GM12892 (cell line): Measurements from ENCODE around the gene CIDEB.

Experiments used
- POLR2A ChIP-seq: IDR thresholded peaks from 2 replicates; pipeline ENCODE4 v1.6.1; 2011; ENCODE audit warnings: low read depth, low read length, control low read depth
- POLR2AphosphoS5 ChIP-seq: IDR thresholded peaks from 2 replicates; pipeline ENCODE4 v1.6.1; 2011; ENCODE audit warnings: low read depth, low read length, control low read depth
- TAF1 ChIP-seq: IDR thresholded peaks from 2 replicates; pipeline ENCODE4 v1.6.1; 2011; ENCODE audit warnings: low read depth, mild to moderate bottlenecking, control low read depth, low read length, borderline replicate concordance

DNA sequence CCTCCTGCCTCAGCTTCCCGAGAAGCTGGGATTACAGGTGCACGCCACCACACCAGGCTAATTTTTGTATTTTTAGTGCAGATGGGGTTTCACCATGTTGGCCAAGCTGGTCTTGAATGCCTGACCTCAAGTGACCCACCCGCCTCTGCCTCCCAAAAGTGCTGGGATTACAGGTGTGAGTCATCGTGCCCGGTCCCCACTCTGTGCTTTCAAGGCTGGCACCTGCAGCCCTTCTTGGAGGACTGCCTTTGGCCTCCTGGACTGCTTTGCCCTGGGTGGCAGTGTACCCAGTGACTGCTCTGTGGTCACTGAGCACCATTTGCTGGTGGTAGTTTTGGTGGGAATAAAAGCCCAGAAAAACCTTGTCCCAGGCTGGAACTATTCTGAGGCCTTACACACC, 20.8 kb downstream of the CIDEB start:
- no peak for TF ChIP-seq POLR2A
- no peak for TF ChIP-seq POLR2AphosphoS5
- TF ChIP-seq TAF1 = no peak
